ENCODE results near the gene SDHAF3. TPM values are rescaled to one million over a fixed set of nuclear protein-coding genes. Genes with fewer than 3 reads are reported as not detected.
"Not testable (repeated sequence)": the region's sequence is repeated elsewhere in the genome, so short reads cannot be mapped to it uniquely, and the experiment has no call there.

Gene SDHAF3
- total RNA-seq, 6 donors from 2014 or later: 2.1 to 10.3 (median 7.6) TPM

DNA sequence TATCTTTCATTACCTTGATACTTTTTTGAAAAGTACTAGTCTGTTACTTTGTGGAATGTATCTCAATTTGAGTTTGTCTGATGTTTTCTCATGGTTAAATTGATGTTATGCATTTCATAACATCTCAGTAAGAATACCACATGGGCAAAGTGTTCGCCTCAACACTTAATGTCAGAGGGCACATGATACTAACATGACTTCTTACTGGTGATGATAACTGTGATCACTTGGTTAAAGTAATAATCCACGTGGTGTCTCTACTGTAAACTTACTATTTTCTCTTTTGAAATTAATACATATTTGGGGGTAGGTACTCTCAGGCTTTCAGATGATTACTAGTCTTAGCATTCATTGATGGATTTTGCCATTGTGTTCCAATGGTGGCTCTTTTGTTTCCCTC lies 2.2 kb downstream of the SDHAF3 start:
- peaks cover 0 to 19% (median 4%) of the 10 kb centered on the region in 4 donors for H3K4me1 ChIP-seq
- H3K9me3 ChIP-seq: no peaks in the 10 kb centered on the region
- DNase-seq (no peak), ATAC-seq (ENCODE audit: low FRiP score in 2 of 2) (no peak)
- TF ChIP-seq, protein P1, sequence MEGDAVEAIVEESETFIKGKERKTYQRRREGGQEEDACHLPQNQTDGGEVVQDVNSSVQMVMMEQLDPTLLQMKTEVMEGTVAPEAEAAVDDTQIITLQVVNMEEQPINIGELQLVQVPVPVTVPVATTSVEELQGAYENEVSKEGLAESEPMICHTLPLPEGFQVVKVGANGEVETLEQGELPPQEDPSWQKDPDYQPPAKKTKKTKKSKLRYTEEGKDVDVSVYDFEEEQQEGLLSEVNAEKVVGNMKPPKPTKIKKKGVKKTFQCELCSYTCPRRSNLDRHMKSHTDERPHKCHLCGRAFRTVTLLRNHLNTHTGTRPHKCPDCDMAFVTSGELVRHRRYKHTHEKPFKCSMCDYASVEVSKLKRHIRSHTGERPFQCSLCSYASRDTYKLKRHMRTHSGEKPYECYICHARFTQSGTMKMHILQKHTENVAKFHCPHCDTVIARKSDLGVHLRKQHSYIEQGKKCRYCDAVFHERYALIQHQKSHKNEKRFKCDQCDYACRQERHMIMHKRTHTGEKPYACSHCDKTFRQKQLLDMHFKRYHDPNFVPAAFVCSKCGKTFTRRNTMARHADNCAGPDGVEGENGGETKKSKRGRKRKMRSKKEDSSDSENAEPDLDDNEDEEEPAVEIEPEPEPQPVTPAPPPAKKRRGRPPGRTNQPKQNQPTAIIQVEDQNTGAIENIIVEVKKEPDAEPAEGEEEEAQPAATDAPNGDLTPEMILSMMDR (IDR thresholded peaks at IDR 0.05): no peak
- no peak for TF ChIP-seq POLR2AphosphoS5 (IDR thresholded peaks at IDR 0.05)
- no peak for TF ChIP-seq POLR2A (IDR thresholded peaks at IDR 0.05)
- TF ChIP-seq EP300 (IDR thresholded peaks at IDR 0.05): no peak
- H3K4me3 ChIP-seq: no peak overlapping the region
- H3K27me3 ChIP-seq: no peaks in the 10 kb centered on the region
- no peak overlapping the region for H3K27ac ChIP-seq
- 90% methylated on average over 2 of the region's 2 CpGs for WGBS, 2 donors
- no peaks in the 10 kb centered on the region for H3K36me3 ChIP-seq

DNA sequence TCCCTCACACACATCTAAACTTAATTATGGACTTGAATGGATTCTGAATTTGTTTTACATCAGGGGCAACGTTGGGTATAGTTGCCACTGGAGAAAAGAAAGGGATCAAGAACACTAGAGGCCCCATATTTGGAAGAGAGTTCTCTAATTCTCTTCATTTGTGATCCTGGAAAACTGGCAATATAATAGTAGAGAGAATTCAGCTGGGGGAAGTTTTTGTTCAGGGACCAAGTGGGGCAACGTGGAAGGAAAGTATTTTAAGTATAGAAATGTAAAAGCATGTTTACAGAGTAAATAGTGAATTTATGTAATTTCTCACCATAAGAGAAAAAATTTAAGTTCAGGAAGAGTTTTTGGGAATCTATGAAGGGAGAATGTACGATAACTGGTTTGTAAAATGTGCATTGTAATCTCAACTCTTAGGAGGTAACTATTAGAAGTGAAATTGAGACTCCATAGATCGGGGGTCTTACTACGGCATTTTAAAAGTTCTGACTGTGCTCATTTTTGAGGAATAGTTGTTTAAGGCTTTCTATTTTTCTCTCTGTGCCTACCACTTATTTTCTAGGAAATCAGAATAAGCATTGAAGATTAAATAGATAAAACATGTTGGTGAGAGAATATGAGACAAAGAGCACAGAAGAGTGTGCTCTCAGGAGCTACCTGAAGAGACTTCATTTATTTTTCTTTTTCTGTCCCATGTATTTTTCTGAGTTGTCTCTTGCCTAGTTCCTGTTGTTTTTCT lies 3.4 kb downstream of the SDHAF3 start:
- no peak for TF ChIP-seq EP300 (IDR thresholded peaks at IDR 0.05)
- Histone ChIP-seq H3K36me3 (no peaks in the 10 kb centered on the region), H3K27ac (no peak overlapping the region), H3K4me1 (peaks cover 0 to 19% (median 4%) of the 10 kb centered on the region in 4 donors), H3K27me3 (no peaks in the 10 kb centered on the region), H3K9me3 (no peaks in the 10 kb centered on the region), H3K4me3 (no peak overlapping the region)
- WGBS, 2 donors: 90% methylated on average over 5 of the region's 5 CpGs
- ATAC-seq (ENCODE audit: low FRiP score in 2 of 2): no peak
- DNase-seq: no peak

DNA sequence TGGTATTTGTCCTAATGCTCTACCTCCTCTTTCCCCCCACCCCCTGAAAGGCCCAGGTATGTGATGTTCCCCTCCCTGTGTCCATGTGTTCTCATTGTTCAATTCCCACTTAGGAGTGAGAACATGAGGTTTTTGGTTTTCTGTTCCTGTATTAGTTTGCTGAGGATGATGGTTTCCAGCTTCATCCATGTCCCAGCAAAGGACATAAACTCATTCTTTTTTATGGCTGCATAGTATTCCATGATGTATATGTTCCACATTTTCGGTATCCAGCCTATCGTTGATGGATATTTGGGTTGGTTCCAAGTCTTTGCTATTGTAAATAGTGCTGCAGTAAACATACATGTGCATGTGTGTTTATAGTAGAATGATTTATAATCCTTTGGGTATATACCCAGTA lies 5.6 kb downstream of the SDHAF3 start:
- 36 to 93% methylated on average over 2 of the region's 2 CpGs for WGBS, 2 donors
- not testable (repeated sequence) for DNase-seq; H3K4me3 ChIP-seq; H3K36me3 ChIP-seq; H3K27me3 ChIP-seq; ATAC-seq (ENCODE audit: low FRiP score in 2 of 2); H3K27ac ChIP-seq; H3K9me3 ChIP-seq
- H3K4me1 ChIP-seq: peaks cover 0 to 13% (median 4%) of the 10 kb centered on the region in 4 donors

DNA sequence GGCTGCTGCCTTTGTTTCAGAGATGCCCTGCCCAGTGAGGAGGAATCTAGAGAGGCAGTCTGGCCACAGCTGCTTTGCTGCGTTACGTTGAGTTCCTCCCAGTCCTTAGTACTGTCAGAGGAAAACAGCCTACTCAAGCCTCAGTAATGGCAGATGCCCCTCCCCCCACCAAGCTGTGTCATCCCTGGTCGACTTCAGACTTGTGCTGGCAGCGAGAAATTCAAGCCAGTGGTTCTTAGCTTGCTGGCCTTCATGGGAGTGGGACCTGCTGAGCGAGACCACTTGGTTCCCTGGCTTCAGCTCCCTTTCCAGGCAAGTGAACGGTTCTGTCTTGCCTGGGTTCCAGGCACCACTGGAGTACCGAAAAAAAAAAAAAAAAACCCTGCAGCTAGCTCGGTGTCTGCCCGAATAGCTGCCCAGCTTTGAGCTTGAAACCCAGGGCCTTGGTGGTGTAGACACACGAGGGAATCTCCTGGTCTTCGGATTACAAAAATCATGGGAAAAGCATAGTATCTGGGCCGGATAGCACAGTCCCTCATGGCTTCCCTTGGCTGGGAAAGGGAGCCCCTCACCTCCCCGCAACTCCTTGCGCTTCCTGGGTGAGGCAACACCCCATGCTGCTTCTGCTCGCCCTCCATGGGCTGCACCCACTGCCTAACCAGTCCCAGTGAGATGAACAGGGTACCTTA lies 9.1 kb downstream of the SDHAF3 start:
- no peaks in the 10 kb centered on the region for H3K36me3 ChIP-seq
- no peaks in the 10 kb centered on the region for H3K9me3 ChIP-seq
- WGBS, 2 donors: 86 to 94% methylated on average over 11 to 15 of the region's 15 CpGs
- H3K4me3 ChIP-seq: no peak overlapping the region
- DNase-seq (no peak), ATAC-seq (ENCODE audit: low FRiP score in 2 of 2) (no peak)
- TF ChIP-seq EP300 (IDR thresholded peaks at IDR 0.05) (no peak), POLR2A (IDR thresholded peaks at IDR 0.05) (no peak), POLR2AphosphoS5 (IDR thresholded peaks at IDR 0.05) (no peak)
- TF ChIP-seq, protein P1 (IDR thresholded peaks at IDR 0.05): no peak
- no peaks in the 10 kb centered on the region for H3K27me3 ChIP-seq
- no peak overlapping the region for H3K27ac ChIP-seq
- H3K4me1 ChIP-seq: no peaks in the 10 kb centered on the region

DNA sequence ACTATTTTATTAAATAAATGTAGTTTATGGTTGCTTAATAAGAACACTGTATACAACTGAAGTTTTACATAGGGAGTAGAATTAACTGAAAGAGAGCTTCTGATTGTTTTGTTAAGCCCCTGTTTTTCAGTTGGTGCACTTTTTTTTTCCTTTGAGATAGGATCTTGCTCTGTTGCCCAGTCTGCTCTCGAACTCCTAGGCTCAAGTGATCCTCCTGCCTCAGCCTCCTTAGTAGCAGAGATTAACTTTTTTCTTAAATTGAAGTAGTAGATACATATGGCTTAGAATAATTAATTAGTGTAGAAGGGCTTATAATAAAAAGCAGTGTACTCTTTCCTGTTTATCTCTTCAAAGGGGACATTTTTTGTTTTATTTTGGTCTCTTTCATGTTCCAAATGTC lies 11.2 kb downstream of the SDHAF3 start:
- Histone ChIP-seq H3K4me3 (no peak overlapping the region), H3K36me3 (no peaks in the 10 kb centered on the region), H3K9me3 (no peaks in the 10 kb centered on the region), H3K4me1 (no peaks in the 10 kb centered on the region), H3K27ac (no peak overlapping the region), H3K27me3 (no peaks in the 10 kb centered on the region)
- ATAC-seq (ENCODE audit: low FRiP score in 2 of 2) (no peak), DNase-seq (no peak)
- no peak for TF ChIP-seq POLR2A (IDR thresholded peaks at IDR 0.05)
- TF ChIP-seq, protein P1 (IDR thresholded peaks at IDR 0.05): no peak
- no peak for TF ChIP-seq POLR2AphosphoS5 (IDR thresholded peaks at IDR 0.05)
- no peak for TF ChIP-seq EP300 (IDR thresholded peaks at IDR 0.05)
- 95 to 97% methylated on average over 1 of the region's 1 CpG for WGBS, 2 donors
